ENCODE data around the gene GRM4. TPM values are rescaled to one million over a fixed set of nuclear protein-coding genes. Genes with fewer than 3 reads are reported as not detected.

The GRM4 gene
- total RNA-seq, 1 experiment from 2014 or later = not detected

DNA sequence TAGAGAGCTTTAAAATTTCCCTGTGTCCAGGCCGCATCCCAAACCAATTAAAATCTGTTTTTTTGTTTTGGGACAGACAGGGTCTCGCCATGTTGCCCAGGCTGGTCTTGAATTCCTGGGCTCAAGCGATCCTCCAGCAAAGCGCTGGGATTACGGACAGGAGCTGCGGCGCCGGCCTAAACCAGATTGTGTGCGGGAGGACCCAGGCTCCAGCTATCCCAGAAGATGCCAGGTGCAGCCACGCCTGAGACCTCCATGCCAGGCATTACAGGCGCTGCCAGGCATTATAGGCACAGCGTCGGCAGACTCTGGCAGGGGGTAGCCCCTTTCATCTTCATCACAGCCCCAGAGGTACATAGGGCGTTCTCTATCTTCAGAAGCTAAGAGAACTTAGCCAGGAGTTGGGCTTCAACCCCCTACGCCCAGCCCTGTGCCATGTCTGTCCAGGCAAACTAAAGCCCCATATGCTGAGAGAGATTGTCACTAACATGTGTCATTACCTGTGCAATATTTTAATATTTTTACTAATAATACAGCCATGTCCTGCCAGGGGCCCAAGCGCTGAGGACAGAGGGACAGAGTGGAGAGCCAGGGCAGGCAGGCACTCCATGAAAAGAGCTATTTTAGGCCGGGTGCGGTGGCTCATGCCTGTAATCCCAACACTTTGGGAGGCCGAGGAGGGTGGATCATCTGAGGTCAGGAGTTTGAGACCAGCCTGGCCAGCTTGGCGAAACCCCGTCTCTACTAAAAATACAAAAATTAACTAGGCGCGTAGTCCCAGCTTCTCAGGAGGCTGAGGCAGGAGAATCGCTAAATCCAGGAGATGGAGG, 9.8 kb upstream of the GRM4 start:
- Histone ChIP-seq H3K4me3 (ENCODE audit: low read length) (no peak overlapping the region), H2AFZ (ENCODE audit: low read length) (no peak overlapping the region), H3K4me1 (ENCODE audit: insufficient read depth, low read length) (peaks cover 3% of the 10 kb centered on the region; the same call in 1 of the 2 replicates), H3K36me3 (ENCODE audit: low read depth, low read length) (no peaks in the 10 kb centered on the region), H3K9me3 (ENCODE audit: low read length) (peaks cover 6% of the 10 kb centered on the region; the same call in 1 of the 2 replicates), H3K27ac (ENCODE audit: low read length) (no peak overlapping the region), H3K27me3 (ENCODE audit: low read length) (peaks cover 19% of the 10 kb centered on the region), H4K20me1 (ENCODE audit: low read length) (no peaks in the 10 kb centered on the region), H3K9me2 (replicated peaks; ENCODE audit: low read length) (no peaks in the 10 kb centered on the region), H3F3A (ENCODE audit: low read length, unreplicated experiment) (no peaks in the 10 kb centered on the region), H3K9ac (ENCODE audit: low read length) (no peak overlapping the region), H3K4me2 (ENCODE audit: low read length) (no peak overlapping the region), H3K79me2 (ENCODE audit: low read length) (no peaks in the 10 kb centered on the region)
- TF ChIP-seq EZH2phosphoT487 (IDR thresholded peaks at IDR 0.05; ENCODE audit: borderline replicate concordance, low read length) (no peak), EZH2 (IDR thresholded peaks at IDR 0.05; ENCODE audit: low read length, unreplicated experiment) (no peak)
- TF ChIP-seq, protein P1, sequence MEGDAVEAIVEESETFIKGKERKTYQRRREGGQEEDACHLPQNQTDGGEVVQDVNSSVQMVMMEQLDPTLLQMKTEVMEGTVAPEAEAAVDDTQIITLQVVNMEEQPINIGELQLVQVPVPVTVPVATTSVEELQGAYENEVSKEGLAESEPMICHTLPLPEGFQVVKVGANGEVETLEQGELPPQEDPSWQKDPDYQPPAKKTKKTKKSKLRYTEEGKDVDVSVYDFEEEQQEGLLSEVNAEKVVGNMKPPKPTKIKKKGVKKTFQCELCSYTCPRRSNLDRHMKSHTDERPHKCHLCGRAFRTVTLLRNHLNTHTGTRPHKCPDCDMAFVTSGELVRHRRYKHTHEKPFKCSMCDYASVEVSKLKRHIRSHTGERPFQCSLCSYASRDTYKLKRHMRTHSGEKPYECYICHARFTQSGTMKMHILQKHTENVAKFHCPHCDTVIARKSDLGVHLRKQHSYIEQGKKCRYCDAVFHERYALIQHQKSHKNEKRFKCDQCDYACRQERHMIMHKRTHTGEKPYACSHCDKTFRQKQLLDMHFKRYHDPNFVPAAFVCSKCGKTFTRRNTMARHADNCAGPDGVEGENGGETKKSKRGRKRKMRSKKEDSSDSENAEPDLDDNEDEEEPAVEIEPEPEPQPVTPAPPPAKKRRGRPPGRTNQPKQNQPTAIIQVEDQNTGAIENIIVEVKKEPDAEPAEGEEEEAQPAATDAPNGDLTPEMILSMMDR (conservative IDR thresholded peaks at IDR 0.05; ENCODE audit: low read depth, low read length) = no peak
- intact Hi-C loops (cut with micrococcal nuclease) = no loop called here
- BruUV-seq (replicated peaks) = no TSS peak
- POLR2A ChIA-PET (ENCODE audit: unreplicated experiment) = interaction anchor here (0.6 kb wide), 1 partner anchor 89 kb away, joined by 31 read pairs; no protein-coding TSS in a partner anchor
- DNase-seq (no peak), ATAC-seq (no peak)
- CTCF ChIA-PET = interaction anchor here (0.6 to 2.6 kb wide), 3 partner anchors 101 to 186 kb away, joined by 3 to 16 read pairs (median 4); no protein-coding TSS in a partner anchor

DNA sequence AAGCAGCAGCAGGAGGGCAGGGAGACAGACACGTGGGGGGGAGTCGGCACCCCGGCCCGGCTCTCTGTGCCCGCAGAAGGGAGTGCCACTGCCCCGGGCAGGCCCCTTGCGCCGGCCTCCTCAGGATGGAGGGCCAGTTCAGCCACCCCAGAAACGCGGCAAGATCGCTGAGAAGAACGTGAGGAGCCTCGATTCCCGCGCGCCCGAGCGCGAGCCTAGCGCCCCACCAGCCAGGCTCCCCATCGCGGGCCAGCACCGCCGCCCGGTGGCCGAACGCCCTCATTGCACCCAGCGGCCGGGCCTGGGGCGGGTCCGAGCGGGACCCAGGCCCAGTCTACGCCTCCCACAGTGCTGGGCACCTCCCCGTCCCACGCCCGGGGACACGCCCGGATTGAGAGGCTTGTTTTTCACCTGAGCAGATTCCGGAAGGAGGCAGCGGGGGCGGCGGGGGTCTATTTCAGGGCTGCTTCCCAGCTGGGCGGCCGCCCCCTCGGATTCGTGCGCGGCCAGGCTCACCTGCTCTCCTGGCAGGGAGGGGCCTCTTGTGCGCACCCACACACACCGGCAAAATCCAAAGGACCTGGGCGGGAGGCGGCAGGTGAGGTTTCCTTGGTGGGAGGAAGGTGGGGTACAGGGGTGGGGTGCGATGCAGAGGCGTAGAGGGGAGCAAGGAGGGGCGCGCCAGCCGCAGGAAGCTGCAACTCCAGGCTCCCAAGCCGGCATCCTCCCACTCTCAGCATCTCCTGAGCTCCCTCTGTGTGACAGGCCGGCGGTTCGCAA, 9.0 kb upstream of the GRM4 start:
- Histone ChIP-seq H3K4me1 (ENCODE audit: insufficient read depth, low read length) (peaks cover 3% of the 10 kb centered on the region; the same call in 1 of the 2 replicates), H3K27ac (ENCODE audit: low read length) (no peak overlapping the region), H3K9ac (ENCODE audit: low read length) (no peak overlapping the region), H3K27me3 (ENCODE audit: low read length) (peaks cover 22% of the 10 kb centered on the region), H3F3A (ENCODE audit: low read length, unreplicated experiment) (no peaks in the 10 kb centered on the region), H3K9me3 (ENCODE audit: low read length) (0 out of 2 replicates have a peak, but pooled peaks cover 2% of the 10 kb centered on the region), H3K79me2 (ENCODE audit: low read length) (no peaks in the 10 kb centered on the region), H2AFZ (ENCODE audit: low read length) (peak overlapping the region; percentile 73), H3K4me2 (ENCODE audit: low read length) (peak overlapping the region; percentile 75), H4K20me1 (ENCODE audit: low read length) (no peaks in the 10 kb centered on the region), H3K4me3 (ENCODE audit: low read length) (peak overlapping the region; percentile 45), H3K36me3 (ENCODE audit: low read depth, low read length) (no peaks in the 10 kb centered on the region), H3K9me2 (replicated peaks; ENCODE audit: low read length) (no peaks in the 10 kb centered on the region)
- no TSS peak for BruUV-seq (replicated peaks)
- POLR2A ChIA-PET (ENCODE audit: unreplicated experiment) = no interaction called here
- TF ChIP-seq EZH2 (IDR thresholded peaks at IDR 0.05; ENCODE audit: low read length, unreplicated experiment) = no peak
- TF ChIP-seq, protein P1 (conservative IDR thresholded peaks at IDR 0.05; ENCODE audit: low read depth, low read length) = peak; percentile 94
- DNase-seq = peak; percentile 52
- ATAC-seq = peak; percentile 78
- intact Hi-C loops (cut with micrococcal nuclease) = loop anchor here (1.0 to 5.0 kb wide), 2 partner anchors 100 to 388 kb away; no protein-coding TSS in a partner anchor
- CTCF ChIA-PET = interaction anchor here (0.5 to 2.6 kb wide), 4 partner anchors 97 to 185 kb away, joined by 3 to 16 read pairs (median 4); no protein-coding TSS in a partner anchor
